NT2/D1 (cell line): ENCODE data around the gene MEGF9.

ENCODE experiments used
- SUZ12 ChIP-seq: IDR thresholded peaks from 2 replicates; pipeline ENCODE4 v1.6.1; 2011; ENCODE audit not compliant: insufficient read length, insufficient read depth; ENCODE audit errors: extremely low read depth
- ZNF274 ChIP-seq: IDR thresholded peaks from 2 replicates; pipeline ENCODE4 v1.6.1; 2011; ENCODE audit warnings: mild to moderate bottlenecking, low read depth, low read length

GRCh38 chr9:120705174-120705573 lies 9.1 kb downstream of the MEGF9 start:
- TF ChIP-seq SUZ12 (no peak), ZNF274 (no peak)
